IPS-NIHi7 (cell line): ENCODE results near the gene CKLF.
"Not testable (repeated sequence)": the region's sequence is repeated elsewhere in the genome, so short reads cannot be mapped to it uniquely, and the experiment has no call there.

Source experiments
- DNase-seq: peaks from one replicate; pipeline ENCODE4 v3.0.0; 2012; ENCODE audit warnings: mixed read lengths; ENCODE audit errors: extremely low spot score

Gene CKLF

GRCh38 chr16:66596986-66597848, 44.8 kb downstream of the CKLF start:
- DNase-seq: no peak

- DNase-seq: no peak
Observed at GRCh38 chr16:66598111-66598510, 45.7 kb downstream of the CKLF start.

GRCh38 chr16:66599726-66600125, 47.4 kb downstream of the CKLF start:
- DNase-seq: no peak

- no peak for DNase-seq
Observed at GRCh38 chr16:66600477-66600876, 48.1 kb downstream of the CKLF start.

- DNase-seq: no peak
Observed at GRCh38 chr16:66601471-66601870, 49.1 kb downstream of the CKLF start.

- DNase-seq: peak; percentile 73
Observed at GRCh38 chr16:66603537-66604375, 51.4 kb downstream of the CKLF start.

- peak; percentile 88 for DNase-seq
Observed at GRCh38 chr16:66604376-66605176, 52.2 kb downstream of the CKLF start, which contains the start of gene CMTM3. Gene CMTM3 (plus strand): TSS chr16:66604704. CDS start chr16:66604806, 102 bp downstream.

GRCh38 chr16:66605177-66605978, 53.0 kb downstream of the CKLF start:
- DNase-seq: peak; percentile 66

- DNase-seq: no peak
Observed at GRCh38 chr16:66605979-66606751, 53.8 kb downstream of the CKLF start.

- DNase-seq: peak; percentile 93
Observed at GRCh38 chr16:66608241-66609138, 56.1 kb downstream of the CKLF start.

GRCh38 chr16:66609139-66609510, 56.7 kb downstream of the CKLF start:
- DNase-seq: no peak

- no peak for DNase-seq
Observed at GRCh38 chr16:66610111-66610820, 57.9 kb downstream of the CKLF start.

- not testable (repeated sequence) for DNase-seq
Observed at GRCh38 chr16:66611911-66612310, 59.5 kb downstream of the CKLF start.

GRCh38 chr16:66612422-66612821, 60.0 kb downstream of the CKLF start:
- DNase-seq: no peak

GRCh38 chr16:66614161-66614802, 61.9 kb downstream of the CKLF start:
- DNase-seq: no peak
